HL-60/S4 treated with retinoic acid at 250 ng/mL for 4 days and 3 days (cell line): ENCODE measurements around the gene MAN1B1.
"Not testable (repeated sequence)": the region's sequence is repeated elsewhere in the genome, so short reads cannot be mapped to it uniquely, and the experiment has no call there.

Source experiments
- in situ Hi-C: fragments of 300-500 bp; cut with MboI; formaldehyde crosslinking; loops from 2 replicates; pipeline ENCODE4 v1.7.0; 2022; ENCODE audit warnings: low sequenced_read_pairs

The MAN1B1 gene

DNA sequence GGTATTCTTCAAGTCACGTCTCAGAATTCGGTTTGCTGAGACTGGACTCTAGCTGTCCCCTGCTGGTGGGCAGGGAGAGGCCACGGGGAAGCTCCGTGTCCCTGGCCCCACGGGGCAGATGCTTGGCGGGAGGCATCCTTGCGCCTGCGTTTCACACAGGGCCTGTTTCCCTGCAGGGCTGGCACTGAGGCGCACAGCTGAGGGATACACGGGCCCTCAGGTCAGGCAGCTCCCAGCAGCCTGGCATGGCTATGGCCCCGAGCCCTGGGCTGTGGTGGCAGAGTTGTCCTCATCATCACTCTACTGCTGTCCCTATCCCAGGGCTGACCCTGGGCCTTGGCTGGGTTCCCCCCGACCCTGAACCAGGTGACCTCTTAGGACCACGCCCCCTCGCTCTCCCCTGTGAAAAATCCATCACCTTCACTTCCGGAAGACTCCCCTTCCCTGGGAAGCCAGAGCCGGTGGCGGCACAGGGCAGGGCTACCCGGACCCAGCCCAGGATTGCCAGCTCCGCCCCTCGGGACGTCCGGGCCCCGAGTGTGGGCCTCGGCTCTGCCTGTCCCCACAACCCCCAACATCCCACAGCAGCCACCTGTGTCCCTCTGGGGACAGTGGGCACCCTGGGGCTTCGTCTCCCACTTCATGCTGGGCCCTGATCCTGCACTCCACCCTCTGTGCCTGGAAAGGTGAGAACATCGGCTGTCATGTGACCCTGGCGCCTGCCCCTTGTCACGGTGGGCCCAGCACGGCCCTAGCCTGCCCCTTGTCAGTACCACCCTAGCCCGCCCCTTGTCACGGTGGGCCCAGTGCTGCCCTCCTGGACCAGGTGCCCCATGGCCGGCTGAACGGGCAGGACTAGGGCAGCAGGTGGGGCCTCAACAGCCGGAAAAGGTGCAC lies 22.7 kb downstream of the MAN1B1 start:
- in situ Hi-C loops, result no loop called here

DNA sequence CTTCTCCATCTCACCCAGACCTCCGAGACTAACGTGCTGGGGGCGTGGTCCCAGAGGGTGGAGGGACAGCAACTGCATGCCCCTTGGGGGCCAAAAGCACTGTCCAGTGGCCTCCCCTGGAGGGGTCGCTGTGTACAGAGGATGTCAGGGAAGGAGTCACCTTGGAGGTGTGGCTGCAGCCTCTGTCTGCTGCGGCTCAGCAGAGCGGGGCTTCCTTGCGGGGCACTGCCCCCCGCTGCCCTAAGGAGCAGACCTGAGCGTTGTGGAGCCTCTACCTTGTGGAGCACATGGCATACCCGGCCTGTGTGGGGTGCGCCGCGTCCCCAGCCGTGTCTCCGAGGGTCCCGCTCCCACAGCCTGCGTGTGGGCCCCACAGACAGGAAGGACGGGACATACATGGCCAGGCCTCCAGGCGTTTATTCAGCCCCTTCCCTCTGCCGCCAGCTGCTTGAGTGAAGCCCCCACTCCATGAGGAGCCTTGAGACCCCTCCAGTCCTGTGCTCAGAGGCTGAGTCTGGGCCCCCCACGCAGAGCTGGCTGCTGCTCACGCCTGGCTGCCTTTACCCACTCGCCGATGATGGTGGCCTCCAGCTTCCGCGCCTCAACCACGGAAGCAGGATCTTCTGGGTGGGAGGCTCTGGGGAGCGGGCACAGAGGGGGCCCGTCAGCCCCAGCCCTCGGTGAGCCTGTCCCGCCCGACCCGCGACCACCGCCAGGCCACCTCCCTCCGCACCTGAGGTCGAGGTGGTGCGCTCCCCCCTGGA lies 23.5 kb downstream of the MAN1B1 start:
- in situ Hi-C loops, result no loop called here

DNA sequence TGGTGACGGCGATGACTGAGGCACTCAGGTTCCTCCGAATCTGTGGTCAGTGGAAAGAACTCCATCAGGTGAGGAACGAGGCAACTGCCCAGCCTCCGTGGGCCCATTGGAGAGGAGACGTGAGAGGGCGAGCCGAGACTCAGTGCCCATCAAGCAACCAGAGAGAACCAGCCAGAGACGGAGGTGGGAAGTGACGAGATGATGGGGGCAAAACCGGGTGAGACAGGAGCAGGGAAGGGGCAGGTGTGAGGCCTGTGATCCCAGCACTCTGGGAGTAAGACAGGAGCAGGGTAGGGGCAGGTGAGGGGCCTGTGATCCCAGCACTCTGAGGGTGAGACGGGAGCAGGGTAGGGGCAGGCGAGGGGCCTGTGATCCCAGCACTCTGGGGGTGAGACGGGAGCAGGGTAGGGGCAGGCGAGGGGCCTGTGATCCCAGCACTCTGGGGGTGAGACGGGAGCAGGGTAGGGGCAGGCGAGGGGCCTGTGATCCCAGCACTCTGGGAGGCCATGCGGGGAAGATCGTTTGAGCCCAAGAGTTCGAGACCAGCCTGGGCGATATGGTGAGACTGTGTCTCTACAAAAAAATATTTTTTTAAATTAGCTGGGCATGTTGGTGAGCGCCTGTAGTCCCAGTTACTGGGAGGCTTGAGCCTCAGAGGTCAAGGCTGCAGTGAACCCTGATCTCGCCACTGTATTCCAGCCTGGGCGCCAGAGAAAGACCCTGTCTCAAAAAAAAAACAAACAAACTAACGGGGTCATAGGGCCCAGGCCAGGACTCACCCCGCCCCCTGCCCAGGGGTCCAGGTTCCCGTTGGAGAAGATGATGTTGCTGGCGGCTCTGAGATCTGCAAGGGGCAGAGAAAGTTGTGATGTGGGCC lies 24.4 kb downstream of the MAN1B1 start:
- in situ Hi-C loops, result no loop called here

DNA sequence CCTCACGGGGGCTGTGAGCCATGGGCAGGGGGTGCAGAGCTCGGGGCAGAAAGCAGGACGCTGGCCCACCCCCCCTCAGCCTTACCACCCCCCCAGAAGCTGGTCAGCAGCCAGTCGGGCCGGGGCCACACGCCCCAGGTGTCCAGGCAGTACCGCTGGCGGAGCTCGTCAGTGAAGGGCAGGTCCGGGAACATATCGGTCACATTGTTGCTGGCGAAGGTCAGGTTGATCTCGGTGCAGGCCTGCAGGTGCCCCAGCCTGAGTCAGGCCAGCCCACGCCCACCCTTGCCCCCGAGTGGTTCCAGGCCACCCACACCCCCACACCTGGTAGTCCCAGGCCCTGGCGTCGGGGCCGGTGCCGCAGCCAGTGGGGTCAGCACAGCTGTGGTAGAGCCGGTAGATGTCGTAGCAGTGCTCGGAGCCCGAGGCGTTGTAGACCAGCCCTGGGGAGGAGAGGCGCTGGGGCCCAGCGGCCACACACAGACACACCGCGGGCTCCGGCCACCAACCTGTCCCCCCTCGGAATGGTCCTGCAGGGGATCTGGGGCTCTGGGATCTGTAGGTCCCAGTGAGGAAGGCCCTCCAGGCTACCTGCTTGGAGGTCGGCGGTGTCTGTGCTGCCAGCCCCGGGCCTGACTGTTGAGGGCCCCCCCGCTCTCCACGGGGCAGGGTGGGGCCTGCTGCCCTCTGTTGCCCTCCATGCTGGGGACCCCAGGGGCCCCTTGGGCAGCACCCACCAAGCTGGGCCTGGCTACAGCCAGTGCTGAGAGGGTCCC lies 25.2 kb downstream of the MAN1B1 start:
- in situ Hi-C loops, result no loop called here

DNA sequence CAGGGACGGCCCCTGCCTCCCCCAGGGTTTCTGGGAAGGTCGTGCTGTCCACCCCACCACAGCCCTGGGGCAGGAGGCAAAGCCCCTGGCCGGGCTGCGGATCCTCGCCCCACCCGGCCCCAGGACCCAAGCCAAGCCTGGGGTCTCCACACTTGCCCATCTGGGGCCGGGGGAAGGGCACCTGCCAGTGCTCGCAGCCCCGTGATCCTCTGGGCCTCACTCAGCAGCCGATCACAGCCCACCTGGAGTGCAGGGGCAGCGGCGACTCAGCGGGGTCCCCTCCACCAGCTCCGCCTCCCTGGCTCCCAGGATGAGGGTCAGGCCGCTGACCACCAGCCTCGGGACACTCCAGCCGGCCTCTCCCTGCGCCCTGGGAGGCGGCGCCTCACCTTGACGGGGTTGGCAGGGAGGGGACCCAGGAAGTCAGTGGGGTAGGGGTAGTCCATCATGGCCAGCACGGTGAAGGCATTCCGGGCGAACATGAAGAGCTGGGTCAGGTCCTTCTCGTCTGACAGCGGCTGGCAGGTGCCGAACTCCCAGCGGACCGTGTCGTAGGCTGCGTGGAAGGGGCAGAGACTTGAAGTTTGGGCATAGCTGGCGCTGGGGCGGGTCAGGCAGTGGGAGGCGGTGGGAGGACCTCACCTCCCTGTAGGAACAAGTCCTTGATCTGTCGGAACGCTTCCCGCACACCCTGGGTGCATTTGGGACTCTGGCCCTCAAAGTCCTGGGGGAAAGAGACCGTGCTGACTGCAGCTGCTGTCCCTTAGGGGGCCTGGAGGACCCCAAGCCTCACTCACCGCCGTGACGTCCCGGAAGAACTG lies 26.0 kb downstream of the MAN1B1 start:
- in situ Hi-C loops, result no loop called here

DNA sequence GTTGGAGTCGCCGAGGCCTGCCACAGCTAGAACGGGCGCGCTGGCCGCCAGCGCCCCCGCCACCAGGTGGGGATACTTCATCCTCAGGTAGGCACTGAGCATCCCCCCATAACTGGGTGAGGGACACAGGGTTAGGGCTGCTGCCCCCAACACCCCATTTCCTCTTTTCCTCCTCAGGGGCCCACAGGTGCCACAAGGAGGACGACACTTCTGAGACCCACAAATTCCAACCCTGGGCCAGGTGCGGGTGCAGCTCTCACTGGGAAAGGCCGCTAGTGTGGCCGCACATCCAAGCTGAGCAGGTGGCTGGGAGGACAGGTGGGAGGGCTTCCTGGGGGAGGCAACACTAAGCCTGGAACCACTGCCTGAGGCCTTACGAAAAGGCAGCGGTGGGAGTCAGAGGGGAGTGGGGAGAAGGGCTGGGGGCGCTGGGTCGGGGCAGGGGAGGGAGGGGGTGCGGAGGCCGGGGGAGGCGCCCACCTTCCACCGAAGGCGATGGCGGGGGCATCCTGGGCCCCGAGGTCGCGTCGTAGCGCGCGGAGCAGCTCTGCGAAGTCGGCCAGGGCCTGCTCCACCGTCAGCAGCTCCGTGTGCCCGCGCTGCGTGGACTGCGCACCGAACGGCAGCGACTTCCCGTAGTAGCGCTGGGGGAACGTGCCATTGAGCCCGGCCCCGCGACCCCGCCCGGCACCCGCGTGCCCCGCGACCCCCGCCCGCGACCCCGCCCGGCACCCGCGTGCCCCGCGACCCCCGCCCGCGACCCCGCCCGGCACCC lies 26.8 kb downstream of the MAN1B1 start:
- in situ Hi-C loops, result no loop called here

DNA sequence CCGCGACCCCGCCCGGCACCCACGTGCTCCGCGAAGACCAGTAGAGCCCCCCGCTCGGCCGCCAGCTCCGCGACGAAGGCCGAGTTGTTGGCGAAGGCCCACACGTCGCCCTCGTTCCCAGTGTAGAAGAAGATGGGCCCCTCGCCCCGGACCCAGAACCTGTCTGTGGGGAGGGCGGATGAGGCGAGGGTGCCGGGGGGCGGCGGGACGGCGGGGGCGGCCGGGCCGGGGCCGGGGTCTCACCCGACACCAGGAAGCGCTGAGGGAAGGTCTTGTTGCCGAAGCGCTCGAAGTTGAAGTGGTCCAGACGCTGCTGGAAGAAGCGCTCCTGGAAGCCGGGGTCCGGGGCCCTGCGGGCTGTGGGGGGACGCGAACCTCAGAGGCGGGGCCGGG lies 27.4 kb downstream of the MAN1B1 start:
- in situ Hi-C loops, result no loop called here

DNA sequence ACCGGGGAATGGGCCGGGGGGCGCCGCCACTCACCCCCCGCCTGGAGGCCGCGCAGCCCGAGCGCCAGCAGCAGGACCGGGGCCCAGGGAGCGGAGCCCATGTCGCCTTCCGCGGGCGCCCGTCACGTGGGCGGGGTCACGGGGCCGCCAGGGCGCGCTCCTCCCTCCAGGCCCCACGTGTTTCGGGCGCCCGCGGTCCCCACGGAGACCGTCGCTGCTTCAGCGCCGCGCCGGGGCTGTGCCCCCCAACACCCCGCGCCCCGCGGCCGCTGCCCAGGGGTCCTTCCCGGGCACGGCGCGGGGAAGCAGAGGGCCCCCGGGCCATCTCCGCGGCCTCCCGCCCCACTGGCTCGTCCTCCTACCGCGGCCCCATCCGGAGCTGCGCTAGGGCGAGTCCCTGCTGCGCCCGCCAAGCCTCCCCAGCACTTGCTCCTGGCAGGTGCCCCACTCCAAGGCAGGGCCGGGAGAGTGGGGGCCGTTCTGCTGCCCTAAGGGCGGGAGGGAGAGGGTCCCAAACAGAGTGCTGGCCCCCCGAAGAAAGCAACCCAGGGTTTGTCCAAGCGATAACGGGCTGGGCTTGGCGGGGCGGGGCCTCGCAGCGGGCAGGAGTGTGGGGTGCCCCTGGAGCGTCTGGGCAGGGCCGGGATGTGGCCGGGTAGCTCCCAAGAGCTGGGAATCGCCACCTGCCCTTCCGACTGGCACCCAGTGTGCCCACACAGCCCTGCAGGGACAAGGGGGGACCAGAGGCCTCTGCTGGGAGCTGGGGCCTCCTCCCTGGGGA lies 28.0 kb downstream of the MAN1B1 start, which contains the start of gene DPP7:
Gene DPP7 (minus strand): TSS at position 121 of the 781 bp plus-strand sequence. CDS start 20 bp downstream, at position 101.
- in situ Hi-C loops, result no loop called here

DNA sequence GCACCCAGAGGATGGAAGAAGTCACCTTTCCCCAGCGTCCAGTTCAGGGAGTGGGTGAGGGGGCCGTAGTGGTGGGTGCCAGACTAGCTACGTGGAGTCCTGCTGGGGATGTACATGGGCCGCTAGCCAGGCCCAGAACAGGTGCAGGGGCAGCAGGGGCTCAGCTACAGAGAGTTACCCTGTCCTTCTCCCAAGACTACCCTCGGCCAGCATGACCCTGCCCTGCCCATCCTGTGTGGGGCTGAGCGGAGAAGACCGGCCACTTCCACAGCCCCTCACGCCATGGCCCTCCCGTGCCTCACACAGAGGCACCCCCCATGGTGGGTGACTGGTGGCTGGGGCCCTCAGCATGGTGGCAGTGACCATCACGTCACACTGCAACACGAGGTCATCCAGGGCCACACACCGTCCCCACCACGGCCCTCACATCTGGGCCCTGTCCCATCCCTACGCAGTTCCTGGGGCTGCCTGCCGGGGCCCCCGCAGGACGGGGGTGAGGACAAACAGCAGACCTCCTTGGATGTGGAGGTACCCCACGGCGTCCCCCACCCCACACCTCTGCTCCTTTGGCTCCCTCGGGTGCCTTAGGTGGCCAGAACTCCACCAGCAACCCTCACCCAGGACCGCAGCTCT lies 28.7 kb downstream of the MAN1B1 start:
- in situ Hi-C loops, result no loop called here

DNA sequence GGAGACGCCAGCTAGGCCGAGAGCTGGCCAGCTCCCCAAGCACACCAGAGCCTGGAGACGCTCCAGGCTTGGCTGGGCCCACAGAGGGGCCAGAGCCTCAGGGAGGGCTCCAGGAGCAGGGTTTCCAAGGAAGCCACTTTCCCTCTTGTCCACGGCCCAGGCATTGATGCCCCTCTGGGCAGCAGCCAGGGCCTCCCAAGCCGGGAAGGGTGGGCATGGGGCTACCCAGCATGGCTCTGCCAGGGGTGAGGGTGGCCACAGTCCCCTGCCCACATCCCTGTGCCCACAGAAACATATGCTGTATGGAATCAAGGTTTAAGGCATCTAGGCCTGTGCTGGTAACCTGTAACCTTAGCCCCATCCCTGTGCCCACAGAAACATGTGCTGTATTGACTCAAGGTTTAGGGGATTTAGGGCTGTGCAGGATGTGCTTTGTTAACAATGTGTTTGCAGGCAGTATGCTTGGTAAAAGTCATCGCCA lies 29.3 kb downstream of the MAN1B1 start:
- in situ Hi-C loops, result no loop called here

DNA sequence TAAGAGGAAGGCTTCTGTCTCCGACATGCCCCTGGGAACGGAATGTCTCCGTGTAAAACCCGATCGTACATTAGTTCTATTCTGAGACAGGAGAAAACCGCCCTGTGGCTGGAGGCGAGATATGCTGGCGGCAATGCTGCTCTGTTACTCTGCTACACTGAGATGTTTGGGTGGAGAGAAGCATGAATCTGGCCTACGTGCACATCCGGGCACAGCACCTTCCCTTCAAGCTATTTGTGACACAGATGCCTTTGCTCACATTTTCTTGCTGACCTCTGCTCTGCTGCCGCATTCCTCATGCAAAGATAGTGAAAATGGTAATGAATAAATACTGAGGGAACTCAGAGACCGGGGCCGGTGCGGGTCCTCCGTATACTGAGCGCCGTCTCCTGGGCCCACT lies 29.9 kb downstream of the MAN1B1 start:
- in situ Hi-C loops, result no loop called here

DNA sequence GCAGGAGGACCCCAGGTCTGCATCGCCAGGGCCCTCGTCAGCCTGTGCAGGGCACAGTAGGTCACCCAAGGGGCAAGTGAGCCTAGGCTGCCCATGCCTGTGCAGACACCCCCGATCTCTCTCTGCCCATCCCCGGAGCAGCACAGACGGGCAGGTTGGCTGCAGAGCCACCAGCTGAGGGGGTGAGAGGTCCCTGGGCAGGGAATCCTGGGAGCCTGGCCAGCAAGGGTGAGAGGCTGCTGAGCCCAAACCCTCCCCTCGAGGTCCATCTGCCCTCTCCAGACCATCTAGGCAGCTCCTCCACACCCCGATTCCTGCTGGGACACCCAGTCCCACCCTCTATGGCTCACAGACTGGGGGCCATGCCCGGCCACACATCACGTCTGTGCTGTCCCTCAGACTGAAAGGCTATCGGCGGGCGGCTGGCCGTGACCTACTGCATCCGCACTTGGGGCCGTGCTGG lies 30.5 kb downstream of the MAN1B1 start:
- in situ Hi-C loops, result no loop called here

DNA sequence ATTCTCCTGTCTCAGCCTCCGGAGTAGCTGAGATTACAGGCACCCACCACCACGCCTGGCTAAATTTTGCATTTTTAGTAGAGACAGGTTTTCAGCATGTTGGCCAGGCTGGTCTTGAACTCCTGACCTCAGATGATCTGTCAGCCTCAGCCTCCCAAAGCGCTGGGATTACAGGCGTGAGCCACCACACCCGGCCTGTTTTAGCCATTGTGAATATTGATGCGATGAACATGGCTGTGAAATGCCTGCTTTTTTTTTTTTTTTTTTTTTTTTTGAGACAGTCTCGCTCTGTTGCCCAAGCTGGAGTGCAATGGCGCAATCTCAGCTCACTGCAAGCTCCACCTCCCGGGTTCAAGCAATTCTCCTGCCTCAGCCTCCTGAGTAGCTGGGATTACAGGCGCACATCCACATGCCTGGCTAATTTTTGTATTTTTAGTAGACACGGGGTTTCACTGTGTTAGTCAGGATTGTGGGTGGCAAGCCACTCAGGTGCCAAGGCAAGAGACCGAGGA lies 31.4 kb downstream of the MAN1B1 start:
- in situ Hi-C loops, result not testable (repeated sequence)

DNA sequence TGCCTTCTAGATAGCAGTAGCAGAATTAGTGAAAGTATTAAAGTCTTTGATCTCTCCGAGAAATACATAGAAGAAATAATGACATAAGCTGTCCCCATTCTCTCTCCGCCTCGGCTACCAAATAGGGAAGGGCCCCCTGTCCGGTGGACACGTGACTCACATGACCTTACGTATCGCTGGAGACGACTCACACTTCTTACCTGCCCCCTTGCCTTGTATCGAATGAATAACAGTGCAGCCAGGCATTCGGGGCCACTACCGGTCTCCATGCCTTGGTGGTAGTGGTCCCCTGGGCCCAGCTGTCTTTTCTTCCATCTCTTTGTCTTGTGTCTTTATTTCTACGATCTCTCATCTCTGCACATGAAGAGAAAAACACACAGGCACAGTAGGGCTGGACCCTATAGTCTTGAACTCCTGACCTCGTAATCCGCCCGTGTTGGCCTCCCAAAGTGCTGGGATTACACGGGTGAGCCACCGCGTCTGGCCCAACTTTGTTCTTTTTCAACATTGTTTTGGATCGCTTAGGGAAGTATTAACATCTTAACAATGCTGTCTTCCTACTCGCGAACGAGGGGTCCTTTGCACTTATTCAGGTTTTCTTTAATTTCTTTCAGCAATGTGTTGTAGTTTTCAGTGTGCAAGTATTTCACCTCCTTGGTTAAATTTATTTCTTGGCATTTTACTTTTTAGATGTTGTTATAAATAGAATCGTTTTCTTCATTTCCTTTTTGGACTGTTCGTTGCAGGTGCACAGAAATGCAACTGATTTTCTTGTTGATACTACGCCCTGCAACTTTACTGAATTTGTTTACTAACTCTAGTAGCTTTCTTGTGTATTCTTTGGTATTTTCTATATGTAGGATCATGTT lies 35.4 kb downstream of the MAN1B1 start:
- in situ Hi-C loops, result loop anchor here (5.0 kb wide), 1 partner anchor 110 kb away; the partner anchor contains the start of gene SLC34A3

DNA sequence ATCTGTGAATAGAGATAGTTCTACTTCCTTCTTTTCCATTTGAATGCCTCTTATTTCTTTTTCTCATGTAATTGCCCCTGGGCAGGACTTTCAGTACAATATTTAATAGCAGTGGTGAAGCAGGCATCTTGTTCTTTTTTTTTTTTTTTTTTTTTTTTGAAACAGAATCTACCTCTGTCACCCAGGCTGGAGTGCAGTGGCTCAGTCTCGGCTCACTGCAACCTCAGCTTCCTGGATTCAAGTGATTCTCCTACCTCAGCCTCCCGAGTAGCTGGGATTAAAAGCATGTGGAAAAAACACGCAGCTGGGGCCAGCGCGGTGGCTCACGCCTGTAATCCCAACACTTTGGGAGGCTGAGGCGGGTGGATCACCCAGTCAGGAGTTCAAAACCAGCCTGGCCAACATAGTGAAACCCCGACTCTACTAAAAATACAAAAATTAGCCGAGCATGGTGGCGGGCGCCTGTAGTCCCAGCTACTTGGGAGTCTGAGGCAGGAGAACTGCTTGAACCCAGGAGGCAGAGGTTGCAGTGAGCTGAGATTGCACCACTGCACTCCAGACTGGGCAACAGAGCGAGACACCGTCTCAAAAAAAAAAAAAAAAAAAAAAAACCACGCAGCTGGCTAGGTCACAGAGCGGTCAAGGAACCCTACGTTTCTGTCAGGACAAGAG lies 36.1 kb downstream of the MAN1B1 start:
- in situ Hi-C loops, result loop anchor here (5.0 kb wide), 1 partner anchor 109 kb away; the partner anchor contains the start of gene SLC34A3
